GM12878 (cell line): ENCODE results near the gene UTF1. TPM values are rescaled to one million over a fixed set of nuclear protein-coding genes. Genes with fewer than 3 reads are reported as not detected.

Source experiments
- ATAC-seq: fragments of 200-7000 bp; cut with Tn5 transposase; 3 replicates; pipeline ENCODE4 v1.9.1; 2020; ENCODE audit warnings: mild to moderate bottlenecking, moderate library complexity
- BruUV-seq: library from RNA; stranded (reverse); fragments of 400-500 nt; replicated peaks from 2 replicates; lab custom pipeline; 2021; lab: Mats Ljungman, UMichigan
- CTCF ChIA-PET: fragments of 300-600 bp; sonication (Branson Sonifier 250); formaldehyde crosslinking; extraction: SDS; loops from one replicate; lab custom pipeline; 2021; ENCODE audit warnings: inconsistent platforms; lab: Yijun Ruan, JAX
- POLR2A ChIA-PET: fragments of 350-600 bp; formaldehyde crosslinking; extraction: SDS; loops from one replicate; lab custom pipeline; 2021; ENCODE audit warnings: inconsistent platforms; lab: Charles Lee
- RAD21 ChIA-PET: fragments of 300-600 bp; sonication (Branson Sonifier 250); formaldehyde crosslinking; loops from one replicate; lab custom pipeline; 2023; ENCODE audit warnings: antibody characterized with exemption; ENCODE audit not compliant: unreplicated experiment; lab: Charles Lee
- SMC1A ChIA-PET: fragments of 300-600 bp; sonication (Branson Sonifier 250); formaldehyde crosslinking; loops from one replicate; lab custom pipeline; 2023; ENCODE audit not compliant: unreplicated experiment, uncharacterized antibody; lab: Charles Lee
- DNase-seq: peaks from one replicate; pipeline ENCODE4 v3.0.0-alpha.2; 2011; ENCODE audit warnings: low read depth, low spot score
- FAIRE-seq: peaks from 3 replicates; lab custom pipeline; 2011; peaks lifted over from hg19 to GRCh38; lab: Jason Lieb, UNC
- H2AFZ ChIP-seq: 2 replicates; pipeline ENCODE4 v1.6.0; 2011; ENCODE audit warnings: low read depth, low read length, control low read depth; ENCODE audit not compliant: control insufficient read depth
- H3K27ac ChIP-seq: 2 replicates; pipeline ENCODE4 v1.5.1; 2011; ENCODE audit warnings: control low read depth; ENCODE audit not compliant: control insufficient read depth, insufficient read depth
- H3K27me3 ChIP-seq, 2 experiments: replicated peaks in 1 of 2; 2 replicates each; pipeline versions ENCODE4 v1.6.0 to v1.6.1; 2011; ENCODE audit warnings: low read length in 1 of 2; ENCODE audit not compliant: control insufficient read depth in 2 of 2, insufficient read depth in 2 of 2
- H3K36me3 ChIP-seq, 2 experiments: 2 replicates each; pipeline ENCODE4 v1.5.1; 2011; ENCODE audit warnings: low read length in 1 of 2; ENCODE audit not compliant: control insufficient read depth in 2 of 2, insufficient read depth in 2 of 2
- H3K4me1 ChIP-seq: 2 replicates; pipeline ENCODE4 v1.6.1; 2011; ENCODE audit warnings: mild to moderate bottlenecking, low read length, moderate library complexity, mixed read lengths; ENCODE audit not compliant: control insufficient read depth, insufficient read depth
- H3K4me2 ChIP-seq: 2 replicates; pipeline ENCODE4 v1.6.0; 2011; ENCODE audit warnings: control low read depth; ENCODE audit not compliant: control insufficient read depth, insufficient read depth
- H3K4me3 ChIP-seq: fragments of 200-600 bp; sonication (generic); 2 replicates; pipeline ENCODE4 v1.5.1; 2016
- H3K79me2 ChIP-seq: 2 replicates; pipeline ENCODE4 v1.6.0; 2011; ENCODE audit warnings: low read length; ENCODE audit not compliant: control insufficient read depth, insufficient read depth
- H3K9ac ChIP-seq: 2 replicates; pipeline ENCODE4 v1.8.0; 2011; ENCODE audit warnings: low read length, control low read depth, mixed read lengths; ENCODE audit not compliant: control insufficient read depth, insufficient read depth
- H3K9me3 ChIP-seq: replicated peaks from 3 replicates; pipeline ENCODE4 v1.5.1; 2011; ENCODE audit warnings: mild to moderate bottlenecking, low read length; ENCODE audit not compliant: control insufficient read depth, insufficient read depth
- H4K20me1 ChIP-seq: 2 replicates; pipeline ENCODE4 v1.6.0; 2011; ENCODE audit not compliant: control insufficient read depth, insufficient read depth
- BCL11A ChIP-seq: IDR thresholded peaks from 2 replicates; pipeline ENCODE4 v1.6.1; 2011; ENCODE audit warnings: low read depth, low read length
- CBX3 ChIP-seq: fragments of 200-600 bp; sonication (generic); IDR thresholded peaks from 2 replicates; pipeline ENCODE4 v1.6.1; 2016; ENCODE audit warnings: low read depth, borderline replicate concordance
- E4F1 ChIP-seq: fragments of 450-650 bp; IDR thresholded peaks from 2 replicates; pipeline ENCODE4 v1.6.1; 2018; ENCODE audit warnings: borderline replicate concordance, mild to moderate bottlenecking; ENCODE audit not compliant: partially characterized antibody
- ELK1 ChIP-seq: IDR thresholded peaks from 2 replicates; pipeline ENCODE4 v1.6.1; 2012; ENCODE audit warnings: low read depth, low read length, improper control_type of control experiment
- FOXK2 ChIP-seq: fragments of 450-650 bp; IDR thresholded peaks from 2 replicates; pipeline ENCODE4 v1.6.1; 2017; ENCODE audit warnings: mild to moderate bottlenecking, moderate library complexity
- IKZF1 ChIP-seq: fragments of 450-650 bp; conservative IDR thresholded peaks from 2 replicates; pipeline ENCODE4 v1.6.1; 2017; ENCODE audit warnings: antibody characterized with exemption, mild to moderate bottlenecking
- JUNB ChIP-seq: IDR thresholded peaks from 2 replicates; pipeline ENCODE4 v1.6.1; 2016; ENCODE audit warnings: antibody characterized with exemption, mild to moderate bottlenecking
- NKRF ChIP-seq: fragments of 450-650 bp; conservative IDR thresholded peaks from 2 replicates; pipeline ENCODE4 v1.6.1; 2017; ENCODE audit warnings: mild to moderate bottlenecking, moderate library complexity
- NR2F1 ChIP-seq: fragments of 450-650 bp; conservative IDR thresholded peaks from 2 replicates; pipeline ENCODE4 v1.6.1; 2017; ENCODE audit warnings: mild to moderate bottlenecking
- PAX8 ChIP-seq: fragments of 450-650 bp; IDR thresholded peaks from 2 replicates; pipeline ENCODE4 v1.6.1; 2017; ENCODE audit warnings: mild to moderate bottlenecking, moderate library complexity
- POLR2A ChIP-seq: IDR thresholded peaks from 2 replicates; pipeline ENCODE4 v1.6.1; 2011; ENCODE audit warnings: low read depth, mild to moderate bottlenecking, low read length
- RELA ChIP-seq: fragments of 450-650 bp; IDR thresholded peaks from 2 replicates; pipeline ENCODE4 v1.8.0; 2014; ENCODE audit warnings: borderline replicate concordance; ENCODE audit not compliant: partially characterized antibody
- RFX5 ChIP-seq: IDR thresholded peaks from 2 replicates; pipeline ENCODE4 v1.6.1; 2011; ENCODE audit warnings: low read depth, low read length, improper control_type of control experiment
- STAT1 ChIP-seq: fragments of 450-650 bp; conservative IDR thresholded peaks from 2 replicates; pipeline ENCODE4 v1.6.1; 2014; ENCODE audit warnings: antibody characterized with exemption, mild to moderate bottlenecking
- TBL1XR1 ChIP-seq: IDR thresholded peaks from 2 replicates; pipeline ENCODE4 v1.6.1; 2012; ENCODE audit warnings: low read depth, low read length, improper control_type of control experiment
- ZNF217 ChIP-seq: fragments of 450-650 bp; IDR thresholded peaks from 2 replicates; pipeline ENCODE4 v1.6.1; 2017; ENCODE audit warnings: antibody characterized with exemption, mild to moderate bottlenecking
- ZNF687 ChIP-seq: fragments of 450-650 bp; IDR thresholded peaks from 2 replicates; pipeline ENCODE4 v1.6.1; 2017; ENCODE audit warnings: mild to moderate bottlenecking, moderate library complexity
- WGBS: methylation state at CpG from one replicate; pipeline ENCODE4 v1.1.6; 2016; ENCODE audit warnings: low lambda C conversion rate; ENCODE audit not compliant: insufficient replicate concordance, insufficient coverage; ENCODE audit errors: missing lambda C conversion rate; 5-methylcytosine and 5-hydroxymethylcytosine counted together
- in situ Hi-C: fragments of 300-500 bp; cut with MboI; formaldehyde crosslinking; loops from 9 replicates; pipeline ENCODE4 v1.14.3; 2018; ENCODE audit warnings: mixed read lengths
- intact Hi-C: fragments of 100-400 bp; cut with micrococcal nuclease; formaldehyde crosslinking; loops from one replicate; pipeline ENCODE4 v1.14.2; 2022; ENCODE audit not compliant: unreplicated experiment
- polyA plus RNA-seq, 11 experiments: library from polyadenylated mRNA; depleted of rRNA in 4 of 11; unstranded in 6 of 11; stranded (reverse) in 5 of 11; fragments of >200 nt; fragmentation: Nextera tagmentation in 4 of 11; fragmentation: Illumina TruSeq in 1 of 11; extraction: Ambion mirVana in 4 of 11; extraction: Trizol in 1 of 11; gene quantifications; 1 replicate in 1 of 11; 2 replicates in 10 of 11; pipeline versions ENCODE4 v1.2.1 to v1.2.3, GENCODE V29; 2011 to 2016; ENCODE audit warnings: inconsistent platforms in 2 of 11, missing spikeins in 2 of 11, low read depth in 1 of 11
- total RNA-seq, 4 experiments: library from RNA; depleted of rRNA in 3 of 4; stranded (reverse); fragments of >200 nt in 3 of 4; fragmentation: Illumina TruSeq in 1 of 4; extraction: Trizol in 1 of 4; gene quantifications; 2 replicates each; pipeline versions ENCODE4 v1.2.1 to v1.2.3, GENCODE V29; 2013 to 2021

Gene UTF1
- total and polyA plus RNA-seq, 10 of the 15 experiments (the other 5 are each of a cell fraction or from before 2014, with no cell fraction given), result not detected

GRCh38 chr10:133272301-133272963 lies 42.4 kb downstream of the UTF1 start:
- RAD21 ChIA-PET, result no interaction called here
- Histone ChIP-seq H3K4me3 (no peak overlapping the region), H3K79me2 (peaks cover 23% of the 10 kb centered on the region), H3K27ac (no peak overlapping the region), H2AFZ (no peak overlapping the region), H3K4me2 (no peak overlapping the region), H3K36me3 (peaks cover 6 to 35% of the 10 kb centered on the region in 2 experiments), H3K4me1 (peaks cover 17% of the 10 kb centered on the region), H4K20me1 (no peaks in the 10 kb centered on the region; the same call in 1 of the 2 replicates), H3K9me3 (no peaks in the 10 kb centered on the region), H3K27me3 (no peaks in the 10 kb centered on the region), H3K9ac (no peak overlapping the region)
- FAIRE-seq (no peak), DNase-seq (no peak), ATAC-seq (no peak)
- 77% methylated on average over 14 of the region's 29 CpGs for WGBS
- CTCF ChIA-PET, result no interaction called here
- SMC1A ChIA-PET, result no interaction called here
- in situ Hi-C loops (no loop called here), intact Hi-C loops (no loop called here)
- POLR2A ChIA-PET, result no interaction called here
- BruUV-seq, result no TSS peak
- TF ChIP-seq RFX5 (no peak), IKZF1 (no peak), STAT1 (no peak), PAX8 (no peak), NR2F1 (no peak), ZNF687 (no peak), ZNF217 (no peak), POLR2A (no peak), TBL1XR1 (no peak), E4F1 (no peak), JUNB (no peak), CBX3 (no peak), ELK1 (no peak), NKRF (no peak), RELA (no peak), FOXK2 (no peak), BCL11A (no peak)
